Activated naive CD4-positive, alpha-beta T cell treated with anti-CD3 and anti-CD28 coated beads, Interleukin-2, amount 50 U/mL, for 24 hours (primary cell): ENCODE data around the gene ATG10.
A peak's percentile ranks its signal among the peaks of the same experiment; 100 is the strongest.
"Not testable (repeated sequence)": the region's sequence is repeated elsewhere in the genome, so short reads cannot be mapped to it uniquely, and the experiment has no call there.

Experiments used
- H3K27ac Mint-ChIP-seq: one replicate; pipeline ENCODE4 v1.8.0; 2021; ENCODE audit warnings: mild to moderate bottlenecking, mixed read lengths
- H3K27me3 Mint-ChIP-seq: one replicate; pipeline ENCODE4 v1.8.0; 2021; ENCODE audit warnings: mixed read lengths
- H3K36me3 Mint-ChIP-seq: one replicate; pipeline ENCODE4 v1.8.0; 2021; ENCODE audit warnings: mixed read lengths
- H3K4me1 Mint-ChIP-seq: one replicate; pipeline ENCODE4 v1.8.0; 2021; ENCODE audit warnings: mixed read lengths
- H3K4me3 Mint-ChIP-seq: one replicate; pipeline ENCODE4 v1.8.0; 2021; ENCODE audit warnings: mild to moderate bottlenecking, mixed read lengths
- H3K9me3 Mint-ChIP-seq: one replicate; pipeline ENCODE4 v1.8.0; 2021; ENCODE audit warnings: mixed read lengths

ATG10 gene

GRCh38 chr5:81969226-81969625 is 2.6 kb upstream of the ATG10 start:
- no peak overlapping the region for H3K4me3 Mint-ChIP-seq
- peaks cover 23% of the 10 kb centered on the region for H3K4me1 Mint-ChIP-seq
- H3K36me3 Mint-ChIP-seq, result no peaks in the 10 kb centered on the region
- peak overlapping the region; percentile 12 for H3K27ac Mint-ChIP-seq
- H3K9me3 Mint-ChIP-seq, result no peaks in the 10 kb centered on the region
- H3K27me3 Mint-ChIP-seq, result no peaks in the 10 kb centered on the region

- Mint-ChIP-seq H3K9me3 (no peaks in the 10 kb centered on the region), H3K27me3 (no peaks in the 10 kb centered on the region), H3K4me1 (peaks cover 29% of the 10 kb centered on the region), H3K36me3 (no peaks in the 10 kb centered on the region), H3K4me3 (peak overlapping the region; percentile 26), H3K27ac (peak overlapping the region; percentile 35)
Observed at GRCh38 chr5:81969912-81970311, 1.9 kb upstream of the ATG10 start.

GRCh38 chr5:81971111-81971711 is 612 bp upstream of the ATG10 start:
- Mint-ChIP-seq H3K27ac (peak overlapping the region; percentile 100), H3K9me3 (no peaks in the 10 kb centered on the region), H3K27me3 (no peaks in the 10 kb centered on the region), H3K4me1 (peaks cover 29% of the 10 kb centered on the region), H3K36me3 (no peaks in the 10 kb centered on the region), H3K4me3 (peak overlapping the region; percentile 99)

DNA sequence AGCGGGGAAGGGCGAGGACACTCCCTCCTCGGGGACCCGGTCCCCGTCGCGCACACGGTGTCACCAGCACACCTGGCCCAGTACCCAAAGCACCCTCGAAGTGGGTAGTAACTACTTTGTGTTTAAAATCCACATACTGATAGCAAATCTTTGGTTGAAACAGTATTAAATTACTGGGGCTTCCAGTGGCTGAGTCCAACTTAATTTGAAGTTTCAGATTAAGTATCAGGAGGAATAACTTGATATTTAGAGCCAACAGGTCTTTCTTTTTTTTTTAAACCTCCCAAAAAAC is 615 bp downstream of the ATG10 start:
- Mint-ChIP-seq H3K4me1 (peaks cover 29% of the 10 kb centered on the region), H3K4me3 (peak overlapping the region; percentile 73), H3K9me3 (no peaks in the 10 kb centered on the region), H3K27ac (peak overlapping the region; percentile 82), H3K36me3 (peaks cover 3% of the 10 kb centered on the region), H3K27me3 (no peaks in the 10 kb centered on the region)

DNA sequence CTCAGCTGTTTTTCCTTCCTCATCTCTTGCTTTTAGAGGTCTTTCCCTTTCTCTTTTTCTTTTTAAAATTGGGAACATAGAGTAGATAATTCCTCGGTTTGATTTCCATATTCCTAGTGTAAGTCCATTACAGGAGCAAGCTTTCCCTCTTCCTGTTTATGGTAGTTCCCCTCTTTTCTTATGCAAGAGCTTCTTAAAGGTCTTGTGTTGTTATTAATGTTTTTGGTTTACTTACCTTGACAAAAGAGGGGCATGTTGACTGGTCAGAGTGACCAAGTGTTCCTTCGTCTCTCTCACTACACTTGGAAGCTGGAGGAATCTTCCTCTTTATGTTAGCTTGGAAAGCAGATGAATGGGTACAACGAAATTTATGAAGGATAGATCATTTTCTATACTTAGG is 8.3 kb downstream of the ATG10 start:
- H3K36me3 Mint-ChIP-seq, result peaks cover 13% of the 10 kb centered on the region
- peaks cover 4% of the 10 kb centered on the region for H3K4me1 Mint-ChIP-seq
- H3K27me3 Mint-ChIP-seq, result no peaks in the 10 kb centered on the region
- no peak overlapping the region for H3K4me3 Mint-ChIP-seq
- H3K9me3 Mint-ChIP-seq, result no peaks in the 10 kb centered on the region
- H3K27ac Mint-ChIP-seq, result no peak overlapping the region

- H3K27ac Mint-ChIP-seq, result no peak overlapping the region
- H3K9me3 Mint-ChIP-seq, result no peaks in the 10 kb centered on the region
- H3K36me3 Mint-ChIP-seq, result peaks cover 17% of the 10 kb centered on the region
- peaks cover 4% of the 10 kb centered on the region for H3K4me1 Mint-ChIP-seq
- H3K27me3 Mint-ChIP-seq, result no peaks in the 10 kb centered on the region
- no peak overlapping the region for H3K4me3 Mint-ChIP-seq
Observed at GRCh38 chr5:81980598-81981260, 8.9 kb downstream of the ATG10 start.

DNA sequence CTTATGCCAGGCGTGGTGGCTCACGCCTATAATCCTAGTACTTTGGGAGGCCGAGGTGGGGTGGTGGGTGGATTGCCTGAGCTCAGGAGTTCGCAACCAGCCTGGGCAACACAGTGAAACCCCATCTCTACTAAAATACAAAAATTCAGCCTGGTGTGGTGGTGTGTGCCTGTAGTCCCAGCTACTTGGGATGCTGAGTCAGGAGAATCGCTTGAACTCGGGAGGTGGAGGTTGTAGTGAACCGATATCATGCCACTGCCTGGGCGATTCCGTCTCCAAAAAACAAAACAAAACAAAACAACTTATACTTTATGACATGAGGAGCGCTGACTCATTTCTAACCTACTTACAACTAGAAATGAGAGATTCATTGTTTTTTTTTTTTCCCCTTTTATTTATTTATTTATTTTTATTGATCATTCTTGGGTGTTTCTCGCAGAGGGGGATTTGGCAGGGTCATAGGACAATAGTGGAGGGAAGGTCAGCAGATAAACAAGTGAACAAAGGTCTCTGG is 10.4 kb downstream of the ATG10 start:
- H3K9me3 Mint-ChIP-seq, H3K4me3 Mint-ChIP-seq, H3K27ac Mint-ChIP-seq, H3K4me1 Mint-ChIP-seq, H3K27me3 Mint-ChIP-seq: not testable (repeated sequence)
- H3K36me3 Mint-ChIP-seq, result peaks cover 21% of the 10 kb centered on the region

DNA sequence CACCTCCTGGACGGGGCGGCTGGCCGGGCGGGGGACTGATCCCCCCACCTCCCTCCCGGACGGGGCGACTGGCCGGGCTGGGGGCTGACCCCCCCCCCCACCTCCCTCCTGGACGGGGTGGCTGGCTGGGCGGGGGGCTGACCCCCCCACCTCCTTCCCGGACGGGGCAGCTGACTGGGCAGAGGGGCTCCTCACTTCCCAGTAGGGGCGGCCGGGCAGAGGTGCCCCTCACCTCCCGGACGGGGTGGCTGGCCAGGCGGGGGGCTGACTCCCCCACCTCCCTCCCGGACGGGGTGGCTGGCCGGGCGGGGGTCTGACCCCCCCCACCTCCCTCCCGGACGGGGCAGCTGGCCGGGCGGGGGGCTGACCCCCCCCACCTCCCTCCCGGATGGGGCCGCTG is 11.3 kb downstream of the ATG10 start:
- H3K4me3 Mint-ChIP-seq, H3K4me1 Mint-ChIP-seq, H3K27ac Mint-ChIP-seq, H3K9me3 Mint-ChIP-seq, H3K27me3 Mint-ChIP-seq: not testable (repeated sequence)
- peaks cover 17% of the 10 kb centered on the region for H3K36me3 Mint-ChIP-seq

GRCh38 chr5:81983563-81983962 is 11.7 kb downstream of the ATG10 start:
- not testable (repeated sequence) for H3K27ac Mint-ChIP-seq, H3K9me3 Mint-ChIP-seq, H3K4me3 Mint-ChIP-seq, H3K27me3 Mint-ChIP-seq, H3K4me1 Mint-ChIP-seq
- peaks cover 17% of the 10 kb centered on the region for H3K36me3 Mint-ChIP-seq

GRCh38 chr5:81986126-81986525 is 14.3 kb downstream of the ATG10 start:
- H3K4me1 Mint-ChIP-seq, result no peaks in the 10 kb centered on the region
- H3K36me3 Mint-ChIP-seq, result peaks cover 16% of the 10 kb centered on the region
- no peaks in the 10 kb centered on the region for H3K9me3 Mint-ChIP-seq
- no peak overlapping the region for H3K27ac Mint-ChIP-seq
- H3K27me3 Mint-ChIP-seq, result no peaks in the 10 kb centered on the region
- H3K4me3 Mint-ChIP-seq, result no peak overlapping the region

- Mint-ChIP-seq H3K27ac (no peak overlapping the region), H3K4me3 (no peak overlapping the region), H3K9me3 (no peaks in the 10 kb centered on the region), H3K4me1 (peaks cover 1% of the 10 kb centered on the region), H3K27me3 (no peaks in the 10 kb centered on the region), H3K36me3 (peaks cover 15% of the 10 kb centered on the region)
Observed at GRCh38 chr5:81989204-81989603, 17.4 kb downstream of the ATG10 start.

DNA sequence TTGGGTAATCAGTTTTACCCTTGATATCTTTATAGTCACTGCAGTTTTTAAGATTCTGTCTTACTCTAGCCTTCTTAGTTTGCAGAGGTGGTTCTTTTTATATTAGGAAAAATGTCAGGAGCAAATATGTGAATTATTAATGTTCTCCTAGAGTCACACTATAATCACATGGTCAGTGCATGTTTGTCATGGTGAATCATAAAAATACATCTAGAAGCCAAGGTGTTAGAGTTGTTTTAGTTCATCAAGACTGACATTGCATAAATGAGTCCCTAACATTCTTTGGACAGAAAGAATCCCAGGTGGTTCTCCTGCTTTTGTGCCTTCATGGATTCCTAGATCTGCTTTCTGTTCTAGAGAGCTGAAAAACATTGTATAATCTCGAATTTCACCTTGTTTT is 22.9 kb downstream of the ATG10 start:
- peaks cover 7% of the 10 kb centered on the region for H3K4me1 Mint-ChIP-seq
- peaks cover 38% of the 10 kb centered on the region for H3K36me3 Mint-ChIP-seq
- H3K27ac Mint-ChIP-seq, result no peak overlapping the region
- H3K27me3 Mint-ChIP-seq, result no peaks in the 10 kb centered on the region
- H3K9me3 Mint-ChIP-seq, result peaks cover 15% of the 10 kb centered on the region
- no peak overlapping the region for H3K4me3 Mint-ChIP-seq

- Mint-ChIP-seq H3K4me1 (peaks cover 7% of the 10 kb centered on the region), H3K27ac (no peak overlapping the region), H3K27me3 (no peaks in the 10 kb centered on the region), H3K9me3 (peaks cover 15% of the 10 kb centered on the region), H3K4me3 (no peak overlapping the region), H3K36me3 (peaks cover 36% of the 10 kb centered on the region)
Observed at GRCh38 chr5:81995407-81995806, 23.6 kb downstream of the ATG10 start.

GRCh38 chr5:82004511-82004910 is 32.7 kb downstream of the ATG10 start:
- Mint-ChIP-seq H3K9me3 (peaks cover 10% of the 10 kb centered on the region), H3K4me3 (no peak overlapping the region), H3K27ac (no peak overlapping the region), H3K4me1 (no peaks in the 10 kb centered on the region), H3K36me3 (peaks cover 10% of the 10 kb centered on the region), H3K27me3 (no peaks in the 10 kb centered on the region)

DNA sequence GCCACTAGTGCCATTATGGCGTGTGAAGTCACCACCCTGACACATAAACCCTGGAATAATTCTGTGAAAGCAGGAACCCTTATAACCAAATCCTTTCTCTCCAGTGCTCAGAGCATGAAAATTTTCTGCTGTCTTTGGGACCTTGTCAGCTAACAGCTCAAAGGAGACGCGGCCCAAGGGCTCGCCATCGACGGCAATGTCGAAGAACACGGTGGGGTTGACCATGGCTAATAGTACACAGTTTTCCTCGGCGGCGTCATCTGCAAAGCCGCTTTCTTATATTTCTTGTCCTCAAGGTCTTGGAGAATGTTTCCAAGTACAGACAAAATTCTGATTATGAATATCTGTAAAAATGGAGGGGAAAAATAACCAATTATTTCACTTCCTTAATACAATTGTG is 38.0 kb downstream of the ATG10 start:
- not testable (repeated sequence) for H3K27ac Mint-ChIP-seq, H3K4me1 Mint-ChIP-seq, H3K9me3 Mint-ChIP-seq, H3K4me3 Mint-ChIP-seq, H3K27me3 Mint-ChIP-seq
- peaks cover 14% of the 10 kb centered on the region for H3K36me3 Mint-ChIP-seq

- no peak overlapping the region for H3K4me3 Mint-ChIP-seq
- H3K27me3 Mint-ChIP-seq, result no peaks in the 10 kb centered on the region
- H3K4me1 Mint-ChIP-seq, result no peaks in the 10 kb centered on the region
- no peaks in the 10 kb centered on the region for H3K9me3 Mint-ChIP-seq
- no peak overlapping the region for H3K27ac Mint-ChIP-seq
- H3K36me3 Mint-ChIP-seq, result peaks cover 20% of the 10 kb centered on the region
Observed at GRCh38 chr5:82010696-82011095, 38.9 kb downstream of the ATG10 start.

- Mint-ChIP-seq H3K27ac (no peak overlapping the region), H3K4me3 (no peak overlapping the region), H3K4me1 (no peaks in the 10 kb centered on the region), H3K36me3 (peaks cover 21% of the 10 kb centered on the region), H3K27me3 (no peaks in the 10 kb centered on the region), H3K9me3 (no peaks in the 10 kb centered on the region)
Observed at GRCh38 chr5:82011761-82012160, 39.9 kb downstream of the ATG10 start.
